Activated CD8-positive, alpha-beta memory T cell treated with anti-CD3 and anti-CD28 coated beads for 36 hours (primary cell): ENCODE results near the gene C3. TPM values are rescaled to one million over a fixed set of nuclear protein-coding genes. Genes with fewer than 3 reads are reported as not detected.

ENCODE experiments used
- CTCF ChIA-PET: fragments of 350-600 bp; sonication (Branson Sonifier 250); formaldehyde crosslinking; loops from one replicate; lab custom pipeline; 2021; ENCODE audit warnings: antibody characterized with exemption; lab: Charles Lee
- POLR2A ChIA-PET: fragments of 350-600 bp; sonication (Branson Sonifier 250); formaldehyde crosslinking; loops from one replicate; lab custom pipeline; 2021; ENCODE audit warnings: antibody characterized with exemption; lab: Charles Lee
- total RNA-seq, 2 experiments: library from RNA; stranded (reverse); gene quantifications; one replicate each; pipeline ENCODE4 v1.2.3, GENCODE V29; 2021

C3 gene
- total RNA-seq, 2 experiments from 2014 or later = 0.74 to 0.88 TPM

- CTCF ChIA-PET = interaction anchor here (0.6 to 1.1 kb wide), 4 partner anchors 11 to 186 kb away, joined by 3 to 6 read pairs (median 4); no protein-coding TSS in a partner anchor
Observed at GRCh38 chr19:6685962-6686627, 34.4 kb downstream of the C3 start.

GRCh38 chr19:6685482-6685881, 35.0 kb downstream of the C3 start:
- CTCF ChIA-PET = interaction anchor here (0.9 to 1.5 kb wide), 3 partner anchors 10 to 185 kb away, joined by 3 to 4 read pairs (median 3); no protein-coding TSS in a partner anchor
- POLR2A ChIA-PET = no interaction called here

More at GRCh38 chr19:6685962-6686627, 34.4 kb downstream of the C3 start:
- POLR2A ChIA-PET = interaction anchor here (0.6 kb wide), 1 partner anchor 24 kb away, joined by 4 read pairs; no protein-coding TSS in a partner anchor

- CTCF ChIA-PET = interaction anchor here (1.0 to 1.5 kb wide), 3 partner anchors 14 to 52 kb away, joined by 3 to 4 read pairs (median 3); partner anchors contain the start of gene TNFSF14
- POLR2A ChIA-PET = no interaction called here
Observed at GRCh38 chr19:6683971-6684370, 36.5 kb downstream of the C3 start.

- POLR2A ChIA-PET = no interaction called here
- CTCF ChIA-PET = interaction anchor here (0.7 to 1.4 kb wide), 2 partner anchors 49 to 50 kb away, joined by 3 to 4 read pairs; no protein-coding TSS in a partner anchor
Observed at GRCh38 chr19:6682607-6683128, 37.8 kb downstream of the C3 start.

- ChIA-PET POLR2A (interaction anchor here (1.0 kb wide), 1 partner anchor 10 kb away, joined by 3 read pairs; the partner anchor contains the start of gene TNFSF14), CTCF (interaction anchor here (0.6 to 1.1 kb wide), 2 partner anchors 66 to 101 kb away, joined by 3 read pairs; no protein-coding TSS in a partner anchor)
Observed at GRCh38 chr19:6680141-6680540, 40.3 kb downstream of the C3 start.

GRCh38 chr19:6679139-6679538, 41.3 kb downstream of the C3 start:
- ChIA-PET CTCF (interaction anchor here (1.4 kb wide), 1 partner anchor 163 kb away, joined by 3 read pairs; no protein-coding TSS in a partner anchor), POLR2A (interaction anchor here (1.0 kb wide), 1 partner anchor 9 kb away, joined by 3 read pairs; the partner anchor contains the start of gene TNFSF14)

- CTCF ChIA-PET = interaction anchor here (0.9 to 1.4 kb wide), 2 partner anchors 41 to 162 kb away, joined by 3 read pairs; no protein-coding TSS in a partner anchor
- POLR2A ChIA-PET = interaction anchor here (1.0 kb wide), 1 partner anchor 58 kb away, joined by 3 read pairs; no protein-coding TSS in a partner anchor
Observed at GRCh38 chr19:6678690-6679109, 41.8 kb downstream of the C3 start.

- CTCF ChIA-PET = interaction anchor here (0.5 to 1.4 kb wide), 5 partner anchors 25 to 503 kb away, joined by 3 read pairs; no protein-coding TSS in a partner anchor
- POLR2A ChIA-PET = interaction anchor here (1.0 kb wide), 1 partner anchor 58 kb away, joined by 3 read pairs; no protein-coding TSS in a partner anchor
Observed at GRCh38 chr19:6677883-6678689, 42.4 kb downstream of the C3 start.

GRCh38 chr19:6677495-6677882, 43.0 kb downstream of the C3 start:
- ChIA-PET CTCF (interaction anchor here (0.5 to 1.0 kb wide), 3 partner anchors 25 to 503 kb away, joined by 3 read pairs; no protein-coding TSS in a partner anchor), POLR2A (no interaction called here)

GRCh38 chr19:6676288-6676687, 44.2 kb downstream of the C3 start:
- CTCF ChIA-PET = interaction anchor here (0.9 to 1.6 kb wide), 2 partner anchors 24 to 62 kb away, joined by 3 to 4 read pairs; no protein-coding TSS in a partner anchor
- POLR2A ChIA-PET = interaction anchor here (0.6 to 2.9 kb wide), 2 partner anchors 15 to 22 kb away, joined by 3 to 9 read pairs; no protein-coding TSS in a partner anchor

- POLR2A ChIA-PET = interaction anchor here (0.6 to 2.9 kb wide), 3 partner anchors 14 to 189 kb away, joined by 3 to 9 read pairs (median 3); no protein-coding TSS in a partner anchor
- CTCF ChIA-PET = interaction anchor here (0.6 to 1.8 kb wide), 8 partner anchors 10 to 296 kb away, joined by 3 to 7 read pairs (median 4); no protein-coding TSS in a partner anchor
Observed at GRCh38 chr19:6674868-6675305, 45.6 kb downstream of the C3 start.

GRCh38 chr19:6674408-6674807, 46.0 kb downstream of the C3 start:
- POLR2A ChIA-PET = interaction anchor here (0.6 to 2.9 kb wide), 3 partner anchors 13 to 189 kb away, joined by 3 to 9 read pairs (median 3); no protein-coding TSS in a partner anchor

GRCh38 chr19:6672693-6673290, 47.7 kb downstream of the C3 start:
- POLR2A ChIA-PET = no interaction called here

More at GRCh38 chr19:6674408-6674807, 46.0 kb downstream of the C3 start:
- CTCF ChIA-PET = interaction anchor here (0.6 to 1.8 kb wide), 6 partner anchors 13 to 296 kb away, joined by 3 to 7 read pairs (median 4); no protein-coding TSS in a partner anchor

GRCh38 chr19:6671960-6672359, 48.5 kb downstream of the C3 start:
- CTCF ChIA-PET = interaction anchor here (1.2 to 1.5 kb wide), 2 partner anchors 10 to 19 kb away, joined by 3 to 5 read pairs; no protein-coding TSS in a partner anchor

More at GRCh38 chr19:6672693-6673290, 47.7 kb downstream of the C3 start:
- CTCF ChIA-PET = interaction anchor here (1.0 to 1.5 kb wide), 4 partner anchors 9 to 65 kb away, joined by 3 to 5 read pairs (median 3); no protein-coding TSS in a partner anchor

GRCh38 chr19:6668691-6669090, 51.8 kb downstream of the C3 start:
- ChIA-PET CTCF (interaction anchor here (0.9 to 1.5 kb wide), 5 partner anchors 16 to 195 kb away, joined by 3 to 5 read pairs (median 3); no protein-coding TSS in a partner anchor), POLR2A (interaction anchor here (0.6 to 3.5 kb wide), 4 partner anchors 14 to 1755 kb away, joined by 3 to 13 read pairs (median 8); no protein-coding TSS in a partner anchor)

More at GRCh38 chr19:6671960-6672359, 48.5 kb downstream of the C3 start:
- POLR2A ChIA-PET = no interaction called here

- ChIA-PET POLR2A (no interaction called here), CTCF (no interaction called here)
Observed at GRCh38 chr19:6667114-6667627, 53.3 kb downstream of the C3 start.

GRCh38 chr19:6664916-6665315, 55.5 kb downstream of the C3 start:
- ChIA-PET POLR2A (interaction anchor here (0.5 kb wide), 1 partner anchor 63 kb away, joined by 3 read pairs; no protein-coding TSS in a partner anchor), CTCF (interaction anchor here (0.7 to 1.0 kb wide), 3 partner anchors 10 to 113 kb away, joined by 3 to 4 read pairs (median 3); no protein-coding TSS in a partner anchor)
